H1 (cell line): Measurements from ENCODE around the gene USP3. TPM values are rescaled to one million over a fixed set of nuclear protein-coding genes. Genes with fewer than 3 reads are reported as not detected.

Experiments used
- CTCF ChIA-PET: fragments of 300-600 bp; sonication (Branson Sonifier 250); formaldehyde crosslinking; loops from one replicate; lab custom pipeline; 2021; ENCODE audit not compliant: partially characterized antibody; lab: Charles Lee
- POLR2A ChIA-PET: fragments of 300-600 bp; sonication (Branson Sonifier 250); formaldehyde crosslinking; loops from one replicate; lab custom pipeline; 2021; ENCODE audit warnings: inconsistent platforms; ENCODE audit not compliant: partially characterized antibody; lab: Charles Lee
- DNase-seq, 2 experiments: peaks; one replicate each; pipeline versions ENCODE4 v3.0.0 to v3.0.0-alpha.2; 2010 to 2022; ENCODE audit warnings: low spot score in 2 of 2, low read depth in 1 of 2, mixed read lengths in 1 of 2
- FAIRE-seq: peaks from 2 replicates; lab custom pipeline; 2011; peaks lifted over from hg19 to GRCh38; lab: Jason Lieb, UNC
- H2AFZ ChIP-seq: 2 replicates; pipeline ENCODE4 v1.8.1; 2012; ENCODE audit warnings: low read length, inconsistent platforms
- H2AK5ac ChIP-seq: 2 replicates; pipeline ENCODE4 v1.6.1; 2013; ENCODE audit warnings: low read depth, low read length
- H2BK120ac ChIP-seq: replicated peaks from 2 replicates; pipeline ENCODE3; 2013; ENCODE audit warnings: low read depth, low read length, inconsistent platforms
- H2BK12ac ChIP-seq: 2 replicates; pipeline ENCODE4 v1.6.1; 2013; ENCODE audit warnings: low read depth, low read length
- H2BK15ac ChIP-seq: 2 replicates; pipeline ENCODE4 v1.6.1; 2013; ENCODE audit warnings: low read length
- H2BK20ac ChIP-seq: 2 replicates; pipeline ENCODE4 v1.6.1; 2013; ENCODE audit warnings: low read length
- H2BK5ac ChIP-seq: 2 replicates; pipeline ENCODE4 v1.6.1; 2013; ENCODE audit warnings: low read depth, low read length
- H3K14ac ChIP-seq: 2 replicates; pipeline ENCODE4 v1.6.1; 2013; ENCODE audit warnings: inconsistent platforms; ENCODE audit not compliant: insufficient read length
- H3K18ac ChIP-seq: 2 replicates; pipeline ENCODE4 v1.6.1; 2013; ENCODE audit warnings: low read length; ENCODE audit errors: extremely low read depth
- H3K23ac ChIP-seq: 2 replicates; pipeline ENCODE4 v1.6.1; 2013; ENCODE audit warnings: inconsistent platforms; ENCODE audit not compliant: insufficient read length
- H3K23me2 ChIP-seq: 2 replicates; pipeline ENCODE4 v1.6.1; 2013; ENCODE audit warnings: low read depth, low read length
- H3K27ac ChIP-seq: 2 replicates; pipeline ENCODE4 v1.6.1; 2011; ENCODE audit warnings: low read depth, low read length, inconsistent platforms
- H3K27me3 ChIP-seq, 4 experiments: replicated peaks in 1 of 4; 1 replicate in 1 of 4; 2 replicates in 3 of 4; pipeline versions ENCODE4 v1.6.1 to v1.8.1; 2011 to 2013; ENCODE audit warnings: low read length in 3 of 4, mild to moderate bottlenecking in 3 of 4, inconsistent platforms in 2 of 4, mixed read lengths in 2 of 4, moderate library complexity in 1 of 4; ENCODE audit not compliant: control insufficient read depth in 3 of 4, insufficient read depth in 3 of 4; ENCODE audit errors: extremely low read depth in 1 of 4
- H3K36me3 ChIP-seq, 4 experiments: 2 replicates each; pipeline versions ENCODE4 v1.6.1 to v1.8.1; 2011 to 2013; ENCODE audit warnings: mild to moderate bottlenecking in 4 of 4, low read length in 3 of 4, moderate library complexity in 2 of 4, control low read depth in 1 of 4, inconsistent platforms in 1 of 4; ENCODE audit not compliant: insufficient read depth in 4 of 4, control insufficient read depth in 2 of 4
- H3K4ac ChIP-seq: replicated peaks from 2 replicates; pipeline ENCODE3; 2013; ENCODE audit warnings: low read length, low read depth, mixed read lengths, inconsistent platforms; ENCODE audit not compliant: insufficient read length
- H3K4me1 ChIP-seq, 4 experiments: replicated peaks in 1 of 4; 1 replicate in 1 of 4; 2 replicates in 3 of 4; pipeline versions ENCODE4 v1.6.1 to v1.8.1; 2011 to 2013; ENCODE audit warnings: low read length in 3 of 4, inconsistent platforms in 2 of 4, mixed read lengths in 1 of 4; ENCODE audit not compliant: insufficient read depth in 4 of 4, control insufficient read depth in 3 of 4
- H3K4me2 ChIP-seq, 2 experiments: 2 replicates each; pipeline versions ENCODE4 v1.6.1 to v1.8.1; 2011 to 2013; ENCODE audit warnings: low read depth in 2 of 2, low read length in 2 of 2, control low read depth in 1 of 2, inconsistent platforms in 1 of 2, mild to moderate bottlenecking in 1 of 2; ENCODE audit not compliant: insufficient read depth in 1 of 2
- H3K4me3 ChIP-seq, 4 experiments: fragments of 200-600, 300-600 bp in 1 of 4; sonication (generic), shearing (Covaris generic), sonication (Bioruptor Twin) in 1 of 4; 2 replicates each; pipeline versions ENCODE4 v1.5.1 to v1.8.1; 2011 to 2016; ENCODE audit warnings: low read length in 4 of 4, low read depth in 3 of 4, control low read depth in 2 of 4, inconsistent platforms in 2 of 4, mild to moderate bottlenecking in 2 of 4, mixed read lengths in 1 of 4, moderate library complexity in 1 of 4; ENCODE audit not compliant: insufficient read depth in 2 of 4; ENCODE audit errors: extremely low read depth in 1 of 4
- H3K56ac ChIP-seq: replicated peaks from 2 replicates; pipeline ENCODE3; 2013; ENCODE audit warnings: low read depth, mild to moderate bottlenecking, mixed read lengths, low read length, inconsistent platforms; ENCODE audit not compliant: insufficient read length
- H3K79me1 ChIP-seq: 2 replicates; pipeline ENCODE4 v1.6.1; 2013; ENCODE audit warnings: low read depth, low read length, control low read depth
- H3K79me2 ChIP-seq, 2 experiments: 2 replicates each; pipeline versions ENCODE4 v1.6.1 to v1.8.1; 2012 to 2013; ENCODE audit warnings: low read length in 2 of 2, mild to moderate bottlenecking in 2 of 2, inconsistent platforms in 1 of 2; ENCODE audit not compliant: insufficient read depth in 2 of 2, control insufficient read depth in 1 of 2
- H3K9ac ChIP-seq, 4 experiments: replicated peaks in 1 of 4; 1 replicate in 1 of 4; 2 replicates in 3 of 4; pipeline versions ENCODE4 v1.6.1 to v1.8.1; 2011 to 2013; ENCODE audit warnings: low read depth in 3 of 4, low read length in 3 of 4, control low read depth in 2 of 4, mild to moderate bottlenecking in 2 of 4, moderate library complexity in 2 of 4, inconsistent platforms in 1 of 4; ENCODE audit errors: extremely low read depth in 1 of 4
- H3K9me3 ChIP-seq, 2 experiments: 2 replicates each; pipeline versions ENCODE4 v1.6.1 to v1.8.1; 2012 to 2013; ENCODE audit warnings: mild to moderate bottlenecking in 2 of 2, moderate library complexity in 2 of 2, control low read depth in 1 of 2, inconsistent platforms in 1 of 2, low read depth in 1 of 2, low read length in 1 of 2, mixed read lengths in 1 of 2; ENCODE audit not compliant: insufficient read depth in 2 of 2
- H4K20me1 ChIP-seq, 2 experiments: replicated peaks in 1 of 2; 2 replicates each; pipeline versions ENCODE3 to v1.8.1; 2011 to 2013; ENCODE audit warnings: inconsistent platforms in 2 of 2, low read length in 2 of 2, mild to moderate bottlenecking in 1 of 2; ENCODE audit not compliant: insufficient read depth in 2 of 2, control insufficient read depth in 1 of 2
- H4K5ac ChIP-seq: 2 replicates; pipeline ENCODE4 v1.6.1; 2013; ENCODE audit warnings: low read length, low read depth, mixed read lengths, inconsistent platforms; ENCODE audit not compliant: insufficient read length
- H4K8ac ChIP-seq: 2 replicates; pipeline ENCODE4 v1.8.0; 2013; ENCODE audit warnings: mild to moderate bottlenecking, moderate library complexity, low read length, inconsistent platforms; ENCODE audit not compliant: insufficient read depth; ENCODE audit errors: extremely low read depth
- H4K91ac ChIP-seq: replicated peaks from 2 replicates; pipeline ENCODE3; 2013; ENCODE audit warnings: low read length, mixed read lengths, inconsistent platforms; ENCODE audit not compliant: insufficient read length
- EZH2 ChIP-seq: fragments of 200-600 bp; sonication (generic); IDR thresholded peaks from 2 replicates; pipeline ENCODE4 v1.7.1; 2012; ENCODE audit warnings: low read depth, mild to moderate bottlenecking, moderate library complexity, low read length, inconsistent platforms; ENCODE audit not compliant: severe bottlenecking
- MAFK ChIP-seq: IDR thresholded peaks from 2 replicates; pipeline ENCODE4 v1.6.1; 2012; ENCODE audit warnings: low read depth, mild to moderate bottlenecking, improper control_type of control experiment, low read length
- RFX5 ChIP-seq: IDR thresholded peaks from 2 replicates; pipeline ENCODE4 v1.6.1; 2011; ENCODE audit warnings: low read depth, low read length, improper control_type of control experiment, borderline replicate concordance
- WGBS, 2 experiments: shearing (Covaris generic) in 1 of 2; methylation state at CpG; one replicate each; pipeline versions ENCODE4 v1.1.6 to v1.1.7; 2013 to 2015; ENCODE audit warnings: low lambda C conversion rate in 2 of 2, mixed read lengths in 2 of 2, inconsistent platforms in 1 of 2, low coverage in 1 of 2, missing lambda C conversion rate in 1 of 2; ENCODE audit not compliant: insufficient replicate concordance in 2 of 2, insufficient coverage in 1 of 2, insufficient read length in 1 of 2; ENCODE audit errors: extremely low coverage in 1 of 2, missing lambda C conversion rate in 1 of 2; 5-methylcytosine and 5-hydroxymethylcytosine counted together
- polyA plus RNA-seq, 7 experiments: library from polyadenylated mRNA; depleted of rRNA in 3 of 7; stranded (reverse) in 5 of 7; unstranded in 2 of 7; fragments of >200 nt in 5 of 7; fragments of 200-250 nt in 2 of 7; gene quantifications; 1 replicate in 5 of 7; 2 replicates in 1 of 7; 4 replicates in 1 of 7; pipeline versions ENCODE4 v1.2.1 to v1.2.3, GENCODE V29; 2011 to 2013; ENCODE audit warnings: missing spikeins in 2 of 7, mixed read lengths in 2 of 7
- total RNA-seq: library from RNA; stranded (reverse); fragmentation: NEBNext Ultra II Directional; extraction: Animal tissue kit (Norgen Biotek cat#: 25700); gene quantifications from 2 replicates; pipeline ENCODE4 v1.2.1, GENCODE V29; 2021

Gene USP3
- total and polyA plus RNA-seq, 2 of the 8 experiments (the other 6 are each of a cell fraction or from before 2014, with no cell fraction given): 15.5 to 16.2 TPM

DNA sequence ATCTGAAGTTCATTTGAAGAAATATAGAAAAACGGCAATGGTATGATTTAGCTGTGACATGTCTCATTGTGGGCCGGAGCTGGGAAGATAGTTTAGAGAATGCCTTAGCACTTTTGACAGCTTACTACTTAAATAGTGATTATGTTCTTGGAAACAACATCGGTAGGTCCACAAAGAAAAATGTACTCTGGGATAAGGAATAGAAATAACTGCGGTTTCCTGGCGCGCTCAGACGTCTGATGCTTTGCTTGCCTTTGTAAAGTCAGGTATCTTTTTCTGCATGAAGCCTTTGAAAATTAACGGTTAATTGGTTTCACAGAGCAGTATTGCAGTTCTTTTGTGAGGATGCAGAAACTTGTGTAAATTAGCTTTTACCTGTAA, 1.4 kb downstream of the USP3 start:
- no peaks in the 10 kb centered on the region for H3K36me3 ChIP-seq
- no peak overlapping the region for H2BK12ac ChIP-seq
- no peaks in the 10 kb centered on the region for H3K9me3 ChIP-seq
- no peak overlapping the region for H4K8ac ChIP-seq
- peaks cover 0 to 50% of the 10 kb centered on the region in 2 experiments; a peak in 2 of 4 replicates for H3K79me2 ChIP-seq
- H3K79me1 ChIP-seq: no peaks in the 10 kb centered on the region
- no peak overlapping the region for H3K23ac ChIP-seq
- no peak overlapping the region for H4K91ac ChIP-seq
- H3K56ac ChIP-seq: no peak overlapping the region
- H3K27ac ChIP-seq: no peak overlapping the region
- no peak overlapping the region for H2BK120ac ChIP-seq
- no peak overlapping the region for H2BK15ac ChIP-seq
- ChIA-PET CTCF (interaction anchor here (1.0 to 4.1 kb wide), 21 partner anchors 9 to 104 kb away, joined by 3 to 20 read pairs (median 5); partner anchors contain the start of gene FBXL22), POLR2A (interaction anchor here (0.7 to 2.1 kb wide), 8 partner anchors 7 to 95 kb away, joined by 3 to 11 read pairs (median 3); no protein-coding TSS in a partner anchor)
- no peak overlapping the region for H4K5ac ChIP-seq
- H3K4me3 ChIP-seq: peak overlapping the region; percentile 53 to 74 (median 62)
- DNase-seq (no peak), FAIRE-seq (no peak)
- H2AK5ac ChIP-seq: no peak overlapping the region
- H2BK20ac ChIP-seq: no peak overlapping the region
- H3K27me3 ChIP-seq: peaks cover 22 to 63% (median 51%) of the 10 kb centered on the region in 4 experiments
- H3K9ac ChIP-seq: peak overlapping the region in 1 of 4 experiments; percentile 73; a peak in 1 of 7 replicates
- H3K18ac ChIP-seq: no peak overlapping the region
- H3K4me2 ChIP-seq: peak overlapping the region; percentile 69 to 84
- no peak overlapping the region for H3K14ac ChIP-seq
- H3K23me2 ChIP-seq: peaks cover 14% of the 10 kb centered on the region
- no peak overlapping the region for H3K4ac ChIP-seq
- WGBS, 2 experiments: 43% methylated on average over 8 of the region's 8 CpGs; no CpG with 5 or more reads in 1 of the 2 experiments
- peaks cover 7 to 19% (median 11%) of the 10 kb centered on the region in 4 experiments for H3K4me1 ChIP-seq
- peaks cover 4 to 16% of the 10 kb centered on the region in 2 experiments for H4K20me1 ChIP-seq
- no peak overlapping the region for H2AFZ ChIP-seq
- TF ChIP-seq RFX5 (no peak), MAFK (no peak), EZH2 (peak; percentile 28)
- no peak overlapping the region for H2BK5ac ChIP-seq
